GM18907 (cell line): ENCODE data around the gene PLK4.
"Not testable (repeated sequence)": the region's sequence is repeated elsewhere in the genome, so short reads cannot be mapped to it uniquely, and the experiment has no call there.

ENCODE experiments used
- ATAC-seq: cut with Tn5 transposase; IDR thresholded peaks from one replicate; pipeline ENCODE4 v1.9.1; 2021; ENCODE audit warnings: mild to moderate bottlenecking, moderate library complexity; ENCODE audit not compliant: unreplicated experiment

PLK4 gene

DNA sequence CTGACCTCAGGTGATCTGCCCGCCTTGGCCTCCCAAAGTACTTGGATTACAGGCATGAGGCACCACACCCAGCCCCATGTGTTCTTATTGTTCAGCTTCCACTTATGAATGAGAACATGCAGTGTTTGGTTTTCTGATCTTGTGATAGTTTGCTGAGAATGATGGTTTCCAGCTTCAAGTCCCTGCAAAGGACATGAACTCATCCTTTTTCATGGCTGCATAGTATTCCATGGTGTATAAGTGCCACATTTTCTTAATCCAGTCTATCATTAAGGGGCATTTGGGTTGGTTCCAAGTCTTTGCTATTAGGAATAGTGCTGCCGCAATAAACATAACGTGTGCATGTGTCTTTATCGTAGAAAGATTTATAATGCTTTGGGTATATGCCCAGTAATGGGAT, 19.0 kb downstream of the PLK4 start:
- ATAC-seq, result not testable (repeated sequence)

DNA sequence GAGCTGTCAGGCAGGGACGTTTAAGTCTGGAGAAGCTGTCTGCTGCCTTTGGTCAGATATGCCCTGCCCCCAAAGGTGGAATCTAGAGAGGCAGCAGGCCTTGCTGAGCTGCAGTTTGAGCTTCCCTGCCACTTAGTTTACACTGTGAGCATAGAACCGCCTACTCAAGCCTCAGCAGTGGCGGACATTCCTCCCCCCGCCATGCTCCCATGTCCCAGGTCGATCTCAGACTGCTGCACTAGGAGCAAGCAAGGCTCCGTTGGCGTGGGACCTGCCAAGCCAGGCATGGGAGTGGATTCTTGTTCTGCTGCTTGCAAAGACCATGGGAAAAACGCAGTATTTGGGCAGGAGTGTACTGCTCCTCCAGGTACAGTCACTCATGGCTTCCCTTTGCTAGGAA, 24.3 kb downstream of the PLK4 start:
- no peak for ATAC-seq

DNA sequence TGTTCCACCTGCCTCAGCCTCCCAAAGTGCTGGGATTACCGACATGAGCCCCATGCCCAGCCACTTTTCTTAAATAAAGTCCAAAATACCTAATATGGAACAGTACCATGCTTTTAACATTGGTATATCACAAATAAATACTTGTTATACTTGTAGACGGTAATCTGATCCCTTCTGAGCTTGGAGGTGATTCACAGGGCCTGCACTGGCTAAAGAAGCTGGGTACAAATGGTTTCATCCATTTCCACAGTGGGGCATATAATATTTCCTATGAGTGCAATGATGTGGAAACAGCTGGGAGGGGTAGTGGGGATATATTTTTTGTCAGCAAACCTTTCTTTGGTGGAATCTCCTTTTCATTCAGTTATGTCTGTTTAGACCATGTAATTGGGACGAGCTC, 35.8 kb downstream of the PLK4 start:
- ATAC-seq, result no peak

DNA sequence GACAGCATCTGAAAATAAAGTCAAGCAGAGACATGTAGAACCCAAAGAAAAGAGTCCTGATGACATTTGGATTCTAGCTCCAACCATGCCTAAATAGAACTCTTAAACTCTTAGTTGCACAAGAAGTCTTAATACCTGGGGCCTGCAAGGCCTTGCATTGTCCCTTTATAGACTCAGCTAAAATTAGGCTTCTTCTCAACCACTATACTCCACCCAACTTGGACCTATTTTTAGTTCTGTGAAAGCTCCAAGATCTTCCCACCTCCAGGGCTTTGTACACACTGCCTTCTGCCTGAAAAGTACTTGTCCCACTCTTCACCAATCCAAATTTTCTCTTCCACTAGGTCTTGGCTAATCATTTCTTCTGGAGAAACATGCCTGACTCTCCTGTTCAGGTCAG, 36.5 kb downstream of the PLK4 start:
- no peak for ATAC-seq

DNA sequence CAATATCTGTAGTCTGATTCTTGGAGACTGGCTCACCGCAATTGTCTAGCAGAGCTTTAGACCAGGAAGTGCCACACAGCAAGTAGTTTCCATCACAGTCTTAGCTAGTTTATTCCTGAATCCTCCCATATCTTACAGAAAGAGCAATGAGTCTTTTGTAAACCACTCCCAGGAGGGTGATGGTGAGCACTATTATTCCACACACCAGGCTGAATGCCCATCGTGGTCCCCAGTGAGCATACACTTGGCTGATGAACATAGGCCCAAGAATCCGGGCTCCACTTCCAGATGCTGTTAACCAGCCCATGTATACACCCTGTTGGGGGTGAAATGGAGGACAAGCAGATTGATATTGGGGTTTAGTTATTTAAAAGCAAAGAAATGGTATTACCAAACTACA, 39.8 kb downstream of the PLK4 start:
- ATAC-seq, result no peak

DNA sequence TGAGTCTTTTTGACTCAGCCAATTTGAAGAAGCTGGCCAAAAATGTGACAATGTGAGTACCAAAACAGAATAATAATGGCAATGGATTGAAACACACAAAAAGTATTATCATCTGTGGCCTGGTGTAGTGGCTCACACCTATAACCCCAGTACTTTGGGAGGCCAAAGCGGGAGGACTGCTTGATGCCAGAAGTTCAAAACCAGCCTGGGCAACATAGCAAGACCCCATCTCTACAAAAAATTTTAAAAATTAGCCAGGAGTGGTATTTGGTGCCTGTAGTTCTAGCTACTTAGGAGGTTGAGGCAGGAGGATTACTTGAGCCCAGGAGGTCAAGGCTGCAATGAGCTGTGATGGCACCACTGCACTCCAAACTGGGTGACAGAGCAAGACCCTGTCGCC, 41.5 kb downstream of the PLK4 start:
- no peak for ATAC-seq

DNA sequence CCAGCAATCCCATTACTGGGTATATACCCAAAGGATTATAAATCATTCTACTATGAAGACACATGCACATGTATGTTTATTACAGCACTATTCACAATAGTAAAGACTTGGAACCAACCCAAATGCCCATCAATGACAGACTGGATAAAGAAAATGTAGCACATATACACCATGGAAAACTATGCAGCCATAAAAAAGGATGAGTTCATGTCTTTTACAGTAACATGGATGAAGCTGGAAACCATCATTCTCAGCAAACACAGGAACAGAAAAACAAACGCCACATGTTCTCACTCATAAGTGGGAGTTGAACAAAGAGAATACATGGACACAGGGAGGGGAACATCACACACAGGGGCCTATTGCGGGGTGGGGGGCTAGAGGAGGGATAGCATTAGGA, 45.0 kb downstream of the PLK4 start:
- ATAC-seq, result not testable (repeated sequence)

DNA sequence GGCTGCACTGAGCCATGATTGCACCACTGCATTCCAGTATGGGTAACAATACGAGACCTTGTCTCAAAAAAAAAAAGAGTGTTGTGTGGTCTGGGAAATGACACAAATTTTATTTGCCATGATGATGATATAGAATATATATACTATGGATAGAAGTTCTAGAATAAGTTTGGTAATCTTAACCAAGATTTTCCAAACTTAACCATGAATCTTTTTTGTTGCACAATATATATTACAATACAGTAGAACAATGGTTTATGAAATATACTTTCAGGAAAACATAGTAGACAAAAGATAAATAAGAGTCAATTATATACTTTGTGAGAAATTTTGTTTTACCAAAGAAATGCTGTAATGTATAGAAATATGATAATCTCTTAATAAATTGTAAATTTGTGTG, 49.5 kb downstream of the PLK4 start:
- ATAC-seq, result no peak

DNA sequence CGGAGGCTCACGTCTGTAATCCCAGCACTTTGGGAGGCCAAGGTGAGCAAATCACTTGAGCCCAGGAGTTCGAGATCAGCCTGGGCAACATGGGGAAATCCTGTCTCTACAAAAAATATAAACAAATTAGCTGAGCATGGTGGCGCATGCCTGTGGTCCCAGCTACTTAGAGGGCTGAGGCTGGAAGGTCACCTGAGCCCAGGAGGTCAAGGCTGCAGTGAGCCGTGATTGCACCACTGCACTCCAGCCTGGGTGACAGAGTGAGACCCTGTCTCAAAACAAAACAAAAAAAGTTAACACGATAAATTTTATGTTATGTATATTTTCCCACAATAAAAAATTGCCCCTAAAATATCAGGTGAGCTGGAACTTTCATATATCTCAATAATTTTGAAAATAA, 51.1 kb downstream of the PLK4 start:
- ATAC-seq, result not testable (repeated sequence)

DNA sequence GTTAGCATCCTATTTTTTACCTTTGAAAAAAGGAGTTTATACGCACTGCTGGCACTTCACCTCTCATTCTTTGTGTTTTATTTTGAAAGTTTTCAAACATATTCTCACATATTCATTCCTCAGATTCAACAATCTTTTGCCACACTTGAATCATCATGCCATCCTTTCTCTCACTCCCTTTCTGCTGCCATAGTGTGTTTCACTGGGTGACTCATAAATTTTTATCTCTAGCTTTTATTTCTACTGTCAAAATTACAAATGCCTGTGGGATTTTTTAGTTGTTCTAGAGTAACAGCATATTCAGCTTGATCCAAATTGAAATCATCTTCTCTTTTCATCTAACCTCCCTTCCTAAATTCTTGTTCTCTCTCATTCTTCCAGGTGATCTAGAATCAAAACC, 56.3 kb downstream of the PLK4 start:
- ATAC-seq, result no peak
